ENCODE measurements around the gene TAF10.

Gene TAF10

GRCh38 chr11:6612213-6613041 lies at the start of gene TAF10:
Gene TAF10 (minus strand): TSS chr11:6612216. CDS start chr11:6612189, 27 bp downstream.
- in situ Hi-C loops (cut with MboI; ENCODE audit: low sequenced_read_pairs), result loop anchor here (10.0 kb wide), 1 partner anchor 62 kb away; no protein-coding TSS in a partner anchor

- in situ Hi-C loops (cut with MboI; ENCODE audit: low sequenced_read_pairs), result no loop called here
These were observed 48.7 kb upstream of the TAF10 start for GRCh38 chr11:6660712-6661111.

- in situ Hi-C loops (cut with MboI; ENCODE audit: low sequenced_read_pairs), result no loop called here
These were observed 46.6 kb upstream of the TAF10 start for GRCh38 chr11:6658647-6659046.

GRCh38 chr11:6657346-6657745 lies 45.3 kb upstream of the TAF10 start:
- in situ Hi-C loops (cut with MboI; ENCODE audit: low sequenced_read_pairs), result no loop called here

GRCh38 chr11:6656936-6657335 lies 44.9 kb upstream of the TAF10 start:
- in situ Hi-C loops (cut with MboI; ENCODE audit: low sequenced_read_pairs), result no loop called here

- in situ Hi-C loops (cut with MboI; ENCODE audit: low sequenced_read_pairs), result no loop called here
These were observed 44.5 kb upstream of the TAF10 start for GRCh38 chr11:6656584-6656915.

- in situ Hi-C loops (cut with MboI; ENCODE audit: low sequenced_read_pairs), result no loop called here
These were observed 44.0 kb upstream of the TAF10 start, which contains the start of gene DCHS1 for GRCh38 chr11:6655790-6656583. Gene DCHS1 (minus strand): TSS chr11:6655809. CDS start chr11:6641613, 14,196 bp downstream.

GRCh38 chr11:6655020-6655789 lies 43.2 kb upstream of the TAF10 start:
- in situ Hi-C loops (cut with MboI; ENCODE audit: low sequenced_read_pairs), result no loop called here

- in situ Hi-C loops (cut with MboI; ENCODE audit: low sequenced_read_pairs), result no loop called here
These were observed 42.4 kb upstream of the TAF10 start for GRCh38 chr11:6654281-6655019.

- in situ Hi-C loops (cut with MboI; ENCODE audit: low sequenced_read_pairs), result no loop called here
These were observed 41.6 kb upstream of the TAF10 start for GRCh38 chr11:6653656-6654055.

- in situ Hi-C loops (cut with MboI; ENCODE audit: low sequenced_read_pairs), result no loop called here
These were observed 41.1 kb upstream of the TAF10 start for GRCh38 chr11:6653097-6653496.

GRCh38 chr11:6652182-6652581 lies 40.2 kb upstream of the TAF10 start:
- in situ Hi-C loops (cut with MboI; ENCODE audit: low sequenced_read_pairs), result no loop called here

GRCh38 chr11:6650980-6651379 lies 39.0 kb upstream of the TAF10 start:
- in situ Hi-C loops (cut with MboI; ENCODE audit: low sequenced_read_pairs), result no loop called here

GRCh38 chr11:6650104-6650503 lies 38.1 kb upstream of the TAF10 start:
- in situ Hi-C loops (cut with MboI; ENCODE audit: low sequenced_read_pairs), result no loop called here

GRCh38 chr11:6648501-6648900 lies 36.5 kb upstream of the TAF10 start:
- in situ Hi-C loops (cut with MboI; ENCODE audit: low sequenced_read_pairs), result no loop called here

- in situ Hi-C loops (cut with MboI; ENCODE audit: low sequenced_read_pairs), result no loop called here
These were observed 35.8 kb upstream of the TAF10 start for GRCh38 chr11:6647836-6648235.

- in situ Hi-C loops (cut with MboI; ENCODE audit: low sequenced_read_pairs), result no loop called here
These were observed 35.1 kb upstream of the TAF10 start for GRCh38 chr11:6646918-6647679.

GRCh38 chr11:6646576-6646917 lies 34.5 kb upstream of the TAF10 start:
- in situ Hi-C loops (cut with MboI; ENCODE audit: low sequenced_read_pairs), result no loop called here

GRCh38 chr11:6646071-6646470 lies 34.1 kb upstream of the TAF10 start:
- in situ Hi-C loops (cut with MboI; ENCODE audit: low sequenced_read_pairs), result no loop called here

GRCh38 chr11:6642957-6643356 lies 30.9 kb upstream of the TAF10 start:
- in situ Hi-C loops (cut with MboI; ENCODE audit: low sequenced_read_pairs), result no loop called here

All from HL-60/S4 (cell line).